CD4-positive, alpha-beta T cell treated with Interleukin-17A for 1 hour (primary cell): ENCODE data around the gene E2F4.

Source experiments
- DNase-seq: peaks from one replicate; pipeline ENCODE4 v3.0.0-alpha.2; 2020

The E2F4 gene

GRCh38 chr16:67158637-67159600 is 33.0 kb upstream of the E2F4 start:
- peak; percentile 90 for DNase-seq

GRCh38 chr16:67161595-67162058 is 30.3 kb upstream of the E2F4 start:
- DNase-seq = no peak

- DNase-seq = no peak
Observed at GRCh38 chr16:67162506-67163163, 29.3 kb upstream of the E2F4 start.

- DNase-seq = peak; percentile 64
Observed at GRCh38 chr16:67163164-67163998, 28.6 kb upstream of the E2F4 start.

GRCh38 chr16:67163999-67164558 is 27.9 kb upstream of the E2F4 start:
- no peak for DNase-seq

- DNase-seq = no peak
Observed at GRCh38 chr16:67164599-67165061, 27.3 kb upstream of the E2F4 start, which contains the start of gene HSF4. Gene HSF4, plus strand, starts transcription at chr16:67164745. Its CDS starts 67 bp downstream, at chr16:67164812.

GRCh38 chr16:67165121-67166078 is 26.6 kb upstream of the E2F4 start:
- no peak for DNase-seq

GRCh38 chr16:67166110-67166547 is 25.8 kb upstream of the E2F4 start:
- DNase-seq = no peak

GRCh38 chr16:67166598-67167168 is 25.3 kb upstream of the E2F4 start:
- no peak for DNase-seq

GRCh38 chr16:67167588-67167987 is 24.4 kb upstream of the E2F4 start:
- DNase-seq = no peak

- DNase-seq = no peak
Observed at GRCh38 chr16:67169011-67169451, 22.9 kb upstream of the E2F4 start.

GRCh38 chr16:67169642-67170167 is 22.2 kb upstream of the E2F4 start:
- peak; percentile 42 for DNase-seq

- DNase-seq = no peak
Observed at GRCh38 chr16:67170168-67170948, 21.6 kb upstream of the E2F4 start, which contains the start of gene NOL3. Gene NOL3, plus strand, starts transcription at chr16:67170538.

- no peak for DNase-seq
Observed at GRCh38 chr16:67170949-67171649, 20.9 kb upstream of the E2F4 start.

GRCh38 chr16:67173323-67173722 is 18.6 kb upstream of the E2F4 start:
- no peak for DNase-seq

GRCh38 chr16:67173808-67174705 is 17.9 kb upstream of the E2F4 start:
- DNase-seq = peak; percentile 75

- DNase-seq = no peak
Observed at GRCh38 chr16:67174706-67175231, 17.2 kb upstream of the E2F4 start.
